ENCODE measurements around the gene SMC2. TPM values are rescaled to one million over a fixed set of nuclear protein-coding genes. Genes with fewer than 3 reads are reported as not detected.

Gene SMC2
- total and polyA plus RNA-seq, 2 donors (not counting 3 experiments of a cell fraction or from before 2014, with no cell fraction given) = 5.3 to 34.1 TPM

GRCh38 chr9:104092192-104092591 is 1.9 kb upstream of the SMC2 start:
- Histone ChIP-seq H3K9me3 (replicated peaks; ENCODE audit: control insufficient read depth, insufficient read depth, low read length) (no peaks in the 10 kb centered on the region), H4K20me1 (replicated peaks; ENCODE audit: control insufficient read depth, extremely low read depth, insufficient read depth, low read length) (no peaks in the 10 kb centered on the region), H3K9me1 (replicated peaks; ENCODE audit: control insufficient read depth, extremely low read depth, insufficient read depth, low read length) (no peaks in the 10 kb centered on the region), H3K9ac (replicated peaks; ENCODE audit: extremely low read depth, insufficient read depth, low read length) (no peak overlapping the region), H3K4me3 (replicated peaks in 1 of 3; ENCODE audit: insufficient read depth in 1 of 3, low read depth in 1 of 3, low read length in 3 of 3) (no peak overlapping the region), H2AFZ (ENCODE audit: low read depth, low read length) (no peak overlapping the region), H3K4me2 (ENCODE audit: insufficient read depth, low read length) (no peak overlapping the region), H3K27ac (ENCODE audit: insufficient read depth, low read depth, low read length) (no peak overlapping the region), H3K36me3 (ENCODE audit: control insufficient read depth in 2 of 2, extremely low read depth in 1 of 2, insufficient read depth in 2 of 2, low read length in 2 of 2) (no peaks in the 10 kb centered on the region), H3K79me2 (ENCODE audit: control insufficient read depth, insufficient read depth, low read length) (peaks cover 15% of the 10 kb centered on the region), H3K27me3 (ENCODE audit: control insufficient read depth in 2 of 2, insufficient read depth in 2 of 2, low read length in 2 of 2) (peaks cover 0 to 1% of the 10 kb centered on the region in 2 experiments), H3K4me1 (ENCODE audit: control insufficient read depth, extremely low read depth, insufficient read depth, low read length) (peaks cover 23% of the 10 kb centered on the region)
- dilution Hi-C loops (cut with MboI; ENCODE audit: extremely low pct_ligation_motif_present, low sequenced_read_pairs) = no loop called here
- FAIRE-seq (no peak), DNase-seq (ENCODE audit: low read depth, low spot score) (no peak)
- POLR2A ChIA-PET = no interaction called here
- TF ChIP-seq FOS (IDR thresholded peaks at IDR 0.05; ENCODE audit: borderline replicate concordance, insufficient read depth, low read length) = no peak
- no TSS peak for BruUV-seq (replicated peaks)
- CTCF ChIA-PET = interaction anchor here (1.1 to 1.9 kb wide), 3 partner anchors 12 to 25 kb away, joined by 3 to 7 read pairs (median 3); no protein-coding TSS in a partner anchor
- intact Hi-C loops (cut with micrococcal nuclease) = no loop called here

GRCh38 chr9:104092875-104093600 is 1.1 kb upstream of the SMC2 start:
- Histone ChIP-seq H3K79me2 (ENCODE audit: control insufficient read depth, insufficient read depth, low read length) (peaks cover 20% of the 10 kb centered on the region), H3K4me1 (ENCODE audit: control insufficient read depth, extremely low read depth, insufficient read depth, low read length) (peaks cover 23% of the 10 kb centered on the region), H3K27me3 (ENCODE audit: control insufficient read depth in 2 of 2, insufficient read depth in 2 of 2, low read length in 2 of 2) (no peaks in the 10 kb centered on the region), H3K27ac (ENCODE audit: insufficient read depth, low read depth, low read length) (peak overlapping the region; percentile 89), H3K36me3 (ENCODE audit: control insufficient read depth in 2 of 2, extremely low read depth in 1 of 2, insufficient read depth in 2 of 2, low read length in 2 of 2) (no peaks in the 10 kb centered on the region), H3K9ac (replicated peaks; ENCODE audit: extremely low read depth, insufficient read depth, low read length) (peak overlapping the region; percentile 95), H3K4me3 (replicated peaks in 1 of 3; ENCODE audit: insufficient read depth in 1 of 3, low read depth in 1 of 3, low read length in 3 of 3) (peak overlapping the region; percentile 46 to 97 (median 90)), H2AFZ (ENCODE audit: low read depth, low read length) (peak overlapping the region; percentile 83), H3K4me2 (ENCODE audit: insufficient read depth, low read length) (peak overlapping the region; percentile 97), H4K20me1 (replicated peaks; ENCODE audit: control insufficient read depth, extremely low read depth, insufficient read depth, low read length) (no peaks in the 10 kb centered on the region), H3K9me3 (replicated peaks; ENCODE audit: control insufficient read depth, insufficient read depth, low read length) (no peaks in the 10 kb centered on the region), H3K9me1 (replicated peaks; ENCODE audit: control insufficient read depth, extremely low read depth, insufficient read depth, low read length) (no peaks in the 10 kb centered on the region)
- ChIA-PET POLR2A (interaction anchor here (0.6 kb wide), 1 partner anchor 54 kb away, joined by 7 read pairs; no protein-coding TSS in a partner anchor), CTCF (interaction anchor here (1.4 kb wide), 1 partner anchor 651 kb away, joined by 4 read pairs; no protein-coding TSS in a partner anchor)
- FAIRE-seq = peak; percentile 28
- intact Hi-C loops (cut with micrococcal nuclease) = no loop called here
- DNase-seq (ENCODE audit: low read depth, low spot score) = no peak
- dilution Hi-C loops (cut with MboI; ENCODE audit: extremely low pct_ligation_motif_present, low sequenced_read_pairs) = no loop called here
- no TSS peak for BruUV-seq (replicated peaks)
- no peak for TF ChIP-seq CTCF (IDR thresholded peaks at IDR 0.05; ENCODE audit: extremely low read depth in 1 of 2, insufficient read depth in 1 of 2, low read depth in 1 of 2, low read length in 2 of 2)
- no peak for TF ChIP-seq JUN (IDR thresholded peaks at IDR 0.05; ENCODE audit: borderline replicate concordance, insufficient read depth, insufficient read length, low read depth)

All from endothelial cell of umbilical vein (primary cell).